NB4 (cell line): ENCODE measurements around the gene CDC14B.

Experiments
- DNase-seq: peaks from one replicate; pipeline ENCODE4 v3.0.0; 2010; ENCODE audit warnings: low read depth
- H3K4me3 ChIP-seq: one replicate; pipeline ENCODE4 v1.5.1; 2011; ENCODE audit warnings: mild to moderate bottlenecking, low read depth, low read length, moderate library complexity
- CTCF ChIP-seq: IDR thresholded peaks from one replicate; pipeline ENCODE4 v1.5.1; 2012; ENCODE audit warnings: low read depth, low read length
- MAX ChIP-seq: IDR thresholded peaks from 2 replicates; pipeline ENCODE4 v1.6.1; 2011; ENCODE audit warnings: low read depth, low read length
- MYC ChIP-seq: IDR thresholded peaks from 2 replicates; pipeline ENCODE4 v1.6.1; 2011; ENCODE audit warnings: low read depth, low read length
- POLR2A ChIP-seq: IDR thresholded peaks from 2 replicates; pipeline ENCODE4 v1.6.1; 2011; ENCODE audit warnings: mild to moderate bottlenecking; ENCODE audit not compliant: insufficient read length; ENCODE audit errors: extremely low read depth

Gene CDC14B

DNA sequence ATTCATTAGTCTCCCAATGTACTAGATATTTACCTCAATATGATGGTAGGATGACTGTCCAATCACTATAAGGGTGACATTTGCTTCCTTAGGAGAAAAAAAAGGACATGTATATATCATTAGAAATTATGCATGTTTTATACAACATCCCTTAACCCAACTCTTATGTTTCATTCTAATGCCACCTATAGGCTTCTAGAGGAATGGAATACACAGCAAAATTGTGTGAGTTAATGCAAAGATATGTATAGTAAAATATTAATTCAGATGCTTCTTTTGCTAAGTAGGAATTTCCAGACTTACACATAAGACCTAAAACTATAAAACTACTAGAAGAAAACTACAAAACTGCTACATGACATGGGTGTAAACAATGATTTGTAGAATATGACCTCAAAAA, 32.0 kb upstream of the CDC14B start:
- peak; percentile 32 for DNase-seq
- no peak overlapping the region for H3K4me3 ChIP-seq
- TF ChIP-seq POLR2A (no peak), CTCF (no peak), MYC (no peak)

DNA sequence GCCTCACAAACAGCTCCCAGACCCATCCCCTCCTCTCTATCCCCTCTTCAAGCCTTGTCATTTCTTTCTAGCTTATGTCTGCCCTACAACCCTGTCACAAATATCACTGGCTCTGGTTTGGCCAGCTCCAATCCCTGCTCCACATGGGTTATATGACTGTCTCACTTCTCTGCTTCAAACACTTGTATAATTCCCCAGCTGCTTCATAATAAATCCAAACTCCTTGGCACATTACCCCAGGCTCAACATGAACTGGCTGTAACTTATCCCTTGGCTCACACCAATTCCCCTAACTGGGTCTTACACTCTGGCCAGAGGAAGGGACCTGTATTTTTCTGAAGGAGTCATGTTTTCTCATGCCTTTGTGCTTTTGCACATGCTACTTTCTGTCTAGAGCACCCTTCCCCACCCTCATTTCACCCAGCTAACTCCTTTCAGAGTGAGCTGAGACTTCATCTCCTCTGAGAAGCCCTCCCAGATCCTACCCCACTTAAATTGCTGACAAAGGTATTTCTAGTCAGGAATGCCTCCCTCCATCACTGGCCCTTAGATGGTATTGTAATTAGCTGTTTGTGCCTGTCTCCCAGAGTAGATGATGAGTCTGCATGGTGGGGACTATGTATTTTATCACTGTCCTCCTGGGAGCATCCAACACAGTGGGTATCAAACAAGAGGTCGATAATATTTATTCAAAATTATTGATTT, 30.1 kb upstream of the CDC14B start:
- no peak overlapping the region for H3K4me3 ChIP-seq
- TF ChIP-seq MAX (no peak), MYC (no peak), POLR2A (no peak), CTCF (no peak)
- no peak for DNase-seq

GRCh38 chr9:96646081-96646991, 26.7 kb upstream of the CDC14B start:
- peak; percentile 88 for DNase-seq
- peak overlapping the region; percentile 44 for H3K4me3 ChIP-seq
- TF ChIP-seq MYC (no peak), MAX (peak; percentile 67; the same call in 1 of the 2 replicates)

GRCh38 chr9:96644137-96644536, 24.5 kb upstream of the CDC14B start:
- no peak for DNase-seq
- no peak overlapping the region for H3K4me3 ChIP-seq
- no peak for TF ChIP-seq CTCF
- TF ChIP-seq MYC: no peak

DNA sequence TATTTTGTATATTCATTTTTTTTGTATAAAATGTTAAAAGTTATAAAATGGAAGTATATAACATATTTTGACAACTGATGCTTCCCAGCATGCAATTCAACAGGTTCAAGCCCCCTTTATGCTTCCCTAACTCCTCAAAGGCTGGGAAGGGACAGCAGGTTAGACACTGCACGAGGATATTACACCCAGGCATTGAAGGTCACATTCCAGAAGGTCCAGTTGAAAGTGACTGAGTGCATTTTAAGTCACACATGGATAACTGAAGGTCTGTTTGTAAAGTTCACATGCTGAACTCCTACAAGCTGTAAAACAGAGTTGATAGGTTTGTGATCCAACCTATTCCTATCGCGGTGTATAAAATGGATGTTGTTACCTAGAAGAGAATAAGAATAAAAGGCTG, 21.9 kb upstream of the CDC14B start:
- no peak overlapping the region for H3K4me3 ChIP-seq
- no peak for DNase-seq
- TF ChIP-seq MYC (no peak), POLR2A (no peak), CTCF (no peak), MAX (no peak)

GRCh38 chr9:96638606-96639364, 19.1 kb upstream of the CDC14B start:
- DNase-seq: no peak
- no peak overlapping the region for H3K4me3 ChIP-seq
- TF ChIP-seq MAX (no peak), POLR2A (no peak), MYC (no peak), CTCF (no peak)
